Activated CD4-positive, alpha-beta T cell treated with anti-CD3 and anti-CD28 coated beads, Interleukin-2, amount 50 U/mL, for 24 hours (primary cell): ENCODE data around the gene MYZAP.
"Not testable (repeated sequence)": the region's sequence is repeated elsewhere in the genome, so short reads cannot be mapped to it uniquely, and the experiment has no call there.

ENCODE experiments used
- DNase-seq, 2 donors: peaks; one replicate each; pipeline ENCODE4 v3.0.0-alpha.2; 2020; ENCODE audit warnings: low read depth in 1 of 2, low spot score in 1 of 2

The MYZAP gene

GRCh38 chr15:57591237-57591821 is 375 bp upstream of the MYZAP start:
- DNase-seq, result no peak

- DNase-seq, result no peak
These were observed 722 bp downstream of the MYZAP start for GRCh38 chr15:57592426-57592825.

- no peak for DNase-seq
These were observed 1.2 kb downstream of the MYZAP start for GRCh38 chr15:57592836-57593420.

- DNase-seq, result no peak
These were observed 2.8 kb downstream of the MYZAP start for GRCh38 chr15:57594479-57594878.

GRCh38 chr15:57595011-57595866 is 3.5 kb downstream of the MYZAP start:
- DNase-seq, result no peak

- DNase-seq, result no peak
These were observed 4.7 kb downstream of the MYZAP start for GRCh38 chr15:57596301-57596855.

GRCh38 chr15:57596978-57597377 is 5.3 kb downstream of the MYZAP start:
- DNase-seq, result no peak

- no peak for DNase-seq
These were observed 5.7 kb downstream of the MYZAP start for GRCh38 chr15:57597431-57597830.

GRCh38 chr15:57598346-57598745 is 6.6 kb downstream of the MYZAP start:
- no peak for DNase-seq

- no peak for DNase-seq
These were observed 7.6 kb downstream of the MYZAP start for GRCh38 chr15:57599296-57599810.

- no peak for DNase-seq
These were observed 8.5 kb downstream of the MYZAP start for GRCh38 chr15:57600197-57600596.

GRCh38 chr15:57604507-57604906 is 12.8 kb downstream of the MYZAP start:
- no peak for DNase-seq

GRCh38 chr15:57605491-57605890 is 13.8 kb downstream of the MYZAP start:
- no peak for DNase-seq

- no peak for DNase-seq
These were observed 14.3 kb downstream of the MYZAP start for GRCh38 chr15:57606048-57606447.

- no peak for DNase-seq
These were observed 15.1 kb downstream of the MYZAP start for GRCh38 chr15:57606816-57607215.

GRCh38 chr15:57607570-57608000 is 15.9 kb downstream of the MYZAP start:
- DNase-seq, result no peak

GRCh38 chr15:57609805-57610529 is 18.3 kb downstream of the MYZAP start:
- no peak for DNase-seq

GRCh38 chr15:57611123-57611522 is 19.4 kb downstream of the MYZAP start:
- DNase-seq, result no peak

GRCh38 chr15:57611938-57612337 is 20.2 kb downstream of the MYZAP start:
- DNase-seq, result no peak

- DNase-seq, result no peak
These were observed 22.5 kb downstream of the MYZAP start for GRCh38 chr15:57614241-57614640.

- not testable (repeated sequence) for DNase-seq
These were observed 24.3 kb downstream of the MYZAP start for GRCh38 chr15:57615951-57616496.
